ENCODE results near the gene FAM13A.
"Not testable (repeated sequence)": the region's sequence is repeated elsewhere in the genome, so short reads cannot be mapped to it uniquely, and the experiment has no call there.

The FAM13A gene

DNA sequence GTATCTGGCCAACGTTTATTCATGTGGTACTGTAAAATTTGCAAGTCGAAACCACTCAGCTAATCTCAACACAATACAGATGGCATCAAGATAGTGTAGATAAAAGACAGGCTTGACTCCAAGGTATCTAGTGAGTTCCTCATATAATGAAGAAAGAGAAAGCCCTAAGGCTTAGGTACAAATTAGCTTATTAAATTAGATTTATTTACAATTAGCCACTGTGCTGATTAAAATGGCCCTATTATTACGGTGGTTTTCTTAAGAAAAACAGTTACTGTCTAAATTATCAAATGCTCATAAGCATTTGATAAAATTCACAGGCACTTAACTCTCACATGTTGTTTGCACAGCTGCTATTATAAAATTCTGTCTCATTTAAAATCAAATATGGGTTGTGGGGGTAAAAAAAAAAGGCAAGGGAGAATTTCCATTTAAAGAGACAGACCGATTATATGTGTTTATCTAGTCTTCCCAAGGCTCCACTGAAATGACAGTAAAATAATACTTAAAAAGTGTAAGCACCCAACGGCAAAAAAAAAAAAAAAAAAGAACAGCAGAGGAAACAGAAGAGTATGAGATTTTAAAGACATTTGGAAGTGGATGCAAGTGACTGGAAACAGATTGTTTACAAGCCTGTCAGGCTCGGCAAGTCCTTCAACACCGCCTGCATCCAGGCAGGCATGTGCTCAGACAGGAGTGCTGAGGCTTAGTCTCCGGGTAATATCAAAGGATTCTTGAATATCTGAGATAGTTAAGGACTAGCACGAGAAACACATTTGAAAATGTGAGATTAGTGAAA lies 55.1 kb downstream of the FAM13A start:
- in situ Hi-C loops (cut with MboI; ENCODE audit: low sequenced_read_pairs): loop anchor here (25.0 kb wide), 1 partner anchor 465 kb away; no protein-coding TSS in a partner anchor

DNA sequence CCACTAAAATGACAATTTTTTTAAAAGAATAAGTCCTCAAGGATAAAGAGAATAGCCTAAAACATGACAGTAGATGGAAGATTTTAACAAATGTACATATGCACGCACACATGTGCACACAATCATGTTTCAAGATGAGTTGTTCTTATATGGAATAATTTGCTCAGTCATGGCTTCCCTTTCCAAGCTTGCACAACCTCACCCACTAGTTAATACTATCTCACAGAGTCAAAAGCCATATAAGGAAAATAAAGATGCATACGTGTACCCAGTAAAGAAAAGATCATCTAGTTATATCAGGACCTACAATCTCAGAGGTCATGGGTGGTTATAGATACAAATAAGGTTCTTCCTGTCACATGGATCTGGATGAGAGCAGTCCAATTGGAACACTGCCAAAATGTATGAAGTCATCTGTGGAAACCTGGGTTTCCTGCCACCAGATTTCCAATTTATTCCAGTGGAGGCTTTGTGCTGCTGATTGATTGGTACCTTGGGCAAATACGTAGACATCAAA lies 56.1 kb downstream of the FAM13A start:
- in situ Hi-C loops (cut with MboI; ENCODE audit: low sequenced_read_pairs): loop anchor here (25.0 kb wide), 1 partner anchor 464 kb away; no protein-coding TSS in a partner anchor

DNA sequence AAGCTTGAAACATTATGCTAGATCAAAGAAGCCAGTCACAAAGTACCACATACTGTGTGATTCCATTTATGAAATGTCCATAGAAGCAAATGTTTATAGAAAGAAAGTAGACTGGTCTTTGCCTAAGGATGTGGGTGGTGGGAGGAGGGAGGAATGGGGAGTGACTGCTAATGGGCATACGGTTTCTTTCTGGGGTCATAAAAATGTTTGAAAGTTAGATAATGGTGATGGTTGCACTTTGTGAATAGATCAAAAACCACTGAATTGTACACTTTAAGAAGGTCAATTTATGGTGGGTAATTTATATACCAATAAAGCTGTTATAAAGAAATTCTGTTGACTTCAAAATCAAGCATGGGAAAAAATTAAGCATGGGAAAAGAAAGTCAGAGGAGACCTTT lies 56.6 kb downstream of the FAM13A start:
- in situ Hi-C loops (cut with MboI; ENCODE audit: low sequenced_read_pairs): loop anchor here (25.0 kb wide), 1 partner anchor 463 kb away; no protein-coding TSS in a partner anchor

DNA sequence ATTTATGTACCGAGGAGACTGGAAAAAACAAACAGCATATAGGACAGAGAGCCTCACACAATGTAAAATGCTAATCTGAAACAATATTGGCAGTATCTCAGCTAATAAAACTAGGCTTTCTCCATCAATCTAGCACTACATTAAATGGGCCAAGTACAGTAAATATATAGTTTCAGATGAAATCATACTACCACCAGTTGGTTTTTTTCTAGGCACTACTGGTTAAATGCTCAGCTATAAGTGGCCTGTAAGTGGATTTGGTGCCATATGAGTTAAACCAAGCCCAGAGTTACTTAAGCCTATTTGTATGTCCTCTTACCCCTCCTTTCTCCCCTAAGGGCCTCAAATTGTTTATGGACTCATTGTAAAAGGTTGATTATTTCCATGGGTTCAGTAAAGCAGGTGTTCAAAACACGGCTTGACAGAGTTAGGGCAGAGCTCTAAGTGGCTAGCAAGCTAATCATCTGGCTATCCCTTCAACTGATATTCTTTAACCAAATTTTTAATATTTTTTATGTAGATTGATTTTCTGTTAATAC lies 57.5 kb downstream of the FAM13A start:
- in situ Hi-C loops (cut with MboI; ENCODE audit: low sequenced_read_pairs): no loop called here

DNA sequence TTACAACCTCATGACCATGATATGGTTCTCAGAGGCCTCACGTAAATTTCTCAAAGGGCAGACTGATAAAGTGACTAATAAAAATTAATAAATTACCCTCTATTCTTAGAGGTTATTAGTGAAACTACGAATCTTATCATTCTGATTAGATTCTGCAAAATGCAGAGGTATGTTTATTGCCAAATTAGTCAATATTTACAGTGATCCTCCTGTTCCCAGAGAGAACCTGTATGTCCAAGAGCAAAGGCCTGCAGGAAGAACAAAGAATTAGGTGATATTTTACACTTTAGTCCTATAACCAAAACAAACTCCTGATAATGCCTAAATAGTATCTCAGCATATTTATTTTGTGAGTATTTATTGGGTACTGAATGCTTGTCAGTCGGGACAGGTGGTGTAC lies 58.1 kb downstream of the FAM13A start:
- in situ Hi-C loops (cut with MboI; ENCODE audit: low sequenced_read_pairs): no loop called here

DNA sequence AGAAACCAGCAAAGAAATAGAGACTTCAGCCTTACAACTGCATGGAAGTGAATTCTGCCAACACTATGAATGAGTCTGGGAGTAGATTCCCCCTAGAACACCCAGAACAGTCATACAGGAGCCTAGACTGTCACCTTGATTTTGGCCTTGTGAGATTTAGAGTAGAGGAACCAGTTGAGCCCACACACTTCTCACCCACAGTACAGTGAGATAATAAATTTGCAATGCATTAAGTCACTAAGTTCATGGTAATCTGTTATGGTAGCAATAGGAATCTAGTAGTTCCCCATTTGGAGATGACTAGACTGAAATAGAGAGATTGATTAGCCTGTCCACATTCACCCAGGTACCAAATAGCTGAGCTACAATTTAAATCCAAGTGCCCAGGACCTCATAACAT lies 59.0 kb downstream of the FAM13A start:
- in situ Hi-C loops (cut with MboI; ENCODE audit: low sequenced_read_pairs): no loop called here

DNA sequence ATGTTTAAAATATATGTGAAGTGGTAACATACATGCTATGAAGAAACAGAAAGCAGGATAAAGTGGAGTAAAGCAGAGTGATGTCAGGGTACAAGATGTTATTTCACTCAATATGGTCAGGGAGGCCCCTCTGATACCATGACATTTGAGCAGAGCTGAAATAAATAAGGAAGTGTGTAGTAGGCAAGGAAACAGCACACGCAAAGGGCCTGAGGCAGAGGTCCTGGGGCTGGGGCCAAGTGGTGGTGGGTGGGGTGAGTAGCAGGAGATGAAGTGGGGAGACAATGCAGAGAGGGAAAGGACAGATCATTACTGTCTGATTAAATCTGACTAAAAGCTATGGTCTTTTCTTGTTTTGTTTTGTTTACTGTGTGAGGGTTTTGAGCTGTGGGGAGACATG lies 61.1 kb downstream of the FAM13A start:
- in situ Hi-C loops (cut with MboI; ENCODE audit: low sequenced_read_pairs): no loop called here

DNA sequence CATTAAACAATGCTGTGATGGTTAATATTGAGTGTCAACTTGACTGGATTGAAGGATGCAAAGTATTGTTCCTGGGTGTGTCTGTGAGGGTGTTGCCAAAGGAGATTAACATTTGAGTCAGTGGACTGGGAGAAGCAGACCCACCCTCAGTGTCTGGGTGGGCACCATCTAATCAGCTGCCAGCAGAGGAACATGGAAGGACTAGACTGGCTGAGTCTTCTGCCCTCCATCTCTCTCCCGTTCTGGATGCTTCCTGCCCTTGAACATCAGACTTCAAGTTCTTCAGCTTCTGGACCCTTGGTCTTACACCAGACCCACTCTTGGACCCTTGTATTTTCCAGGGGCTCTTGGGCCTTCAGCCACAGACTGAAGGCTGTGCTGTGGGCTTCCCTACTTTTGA lies 61.7 kb downstream of the FAM13A start:
- in situ Hi-C loops (cut with MboI; ENCODE audit: low sequenced_read_pairs): not testable (repeated sequence)

DNA sequence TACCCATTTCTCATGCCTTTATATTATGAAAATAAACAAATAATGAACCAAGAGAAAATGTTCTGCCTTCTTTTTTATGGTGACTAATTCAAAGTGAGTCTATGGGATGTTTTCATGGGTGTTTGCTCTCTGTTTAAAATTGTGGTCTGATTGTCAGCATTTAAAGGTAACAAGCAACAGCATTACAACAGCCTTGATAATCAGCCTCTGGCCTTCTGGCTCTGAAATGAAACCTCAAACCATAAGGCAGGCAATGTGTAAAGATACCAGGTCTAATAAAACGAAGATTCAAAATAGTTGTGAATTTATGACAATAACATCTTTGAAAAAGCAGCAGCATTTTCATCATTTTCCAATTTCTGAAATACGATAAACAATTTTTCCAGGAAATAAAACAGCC lies 63.7 kb downstream of the FAM13A start:
- in situ Hi-C loops (cut with MboI; ENCODE audit: low sequenced_read_pairs): no loop called here

DNA sequence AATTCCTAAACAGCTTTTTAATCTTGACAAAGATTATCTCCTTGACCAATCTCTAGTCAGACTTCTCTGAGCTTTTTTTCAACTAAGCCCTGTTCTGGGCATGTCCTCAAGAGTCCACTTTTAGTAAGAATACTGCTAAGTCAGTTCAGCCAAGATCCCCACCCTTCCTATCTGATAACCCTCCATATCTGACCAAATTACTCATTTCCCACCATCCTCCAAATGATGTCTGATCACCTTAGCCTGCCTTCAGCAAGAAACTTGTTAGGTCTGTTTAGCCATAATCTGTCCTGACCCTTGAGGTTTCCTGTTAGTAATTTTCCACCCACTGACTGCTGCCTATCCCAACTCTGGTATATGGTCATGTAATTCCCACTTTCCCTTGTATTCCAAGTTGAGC lies 65.2 kb downstream of the FAM13A start:
- in situ Hi-C loops (cut with MboI; ENCODE audit: low sequenced_read_pairs): no loop called here

DNA sequence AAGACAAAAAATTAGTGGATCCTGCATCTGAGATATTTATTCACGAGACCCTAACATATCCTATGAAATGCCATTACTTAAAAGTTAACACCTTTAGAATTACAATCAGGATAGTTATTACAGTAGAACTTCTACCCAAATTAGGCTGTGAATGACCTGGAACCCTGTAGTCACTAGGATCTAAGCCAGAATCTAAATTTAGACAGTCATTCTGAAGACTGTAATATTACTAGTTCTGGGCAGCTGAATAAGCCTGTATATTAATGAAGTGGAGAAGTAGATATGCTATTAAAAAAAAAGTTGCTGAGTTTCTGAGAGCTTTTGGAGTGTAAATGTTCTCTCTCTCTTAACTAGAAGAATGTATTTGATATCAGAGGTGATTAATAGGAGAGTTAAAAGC lies 67.0 kb downstream of the FAM13A start:
- in situ Hi-C loops (cut with MboI; ENCODE audit: low sequenced_read_pairs): no loop called here

DNA sequence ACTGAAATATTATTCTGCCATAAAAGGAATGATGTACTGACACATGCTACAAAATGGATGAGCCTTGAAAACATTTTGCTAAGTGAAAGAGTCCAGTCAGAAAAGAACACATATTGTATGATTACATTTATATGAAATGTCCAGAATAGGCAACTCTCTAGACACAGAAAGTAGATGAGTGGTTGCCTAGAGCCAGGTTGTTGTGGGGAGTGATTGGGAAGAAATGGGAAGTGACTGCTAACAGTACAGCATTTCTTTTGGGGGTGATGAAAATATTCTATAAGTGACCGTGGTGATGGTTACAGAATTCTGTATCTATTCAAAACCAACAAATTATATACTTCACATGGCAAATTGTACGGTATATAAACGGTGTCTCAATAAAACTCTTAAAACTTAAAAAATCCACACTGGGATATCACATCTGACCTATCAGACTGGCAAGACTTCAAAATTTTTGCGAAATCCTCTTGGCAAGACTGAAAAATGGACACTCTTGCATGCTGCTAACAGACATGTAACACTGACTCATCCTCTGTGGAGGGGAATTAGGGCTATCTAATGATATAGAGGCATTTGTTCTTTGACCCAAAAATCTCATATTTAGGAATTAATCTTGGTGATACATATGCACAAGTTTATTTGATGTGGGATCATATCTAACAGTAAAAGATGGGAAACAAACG lies 71.8 kb downstream of the FAM13A start:
- in situ Hi-C loops (cut with MboI; ENCODE audit: low sequenced_read_pairs): no loop called here

DNA sequence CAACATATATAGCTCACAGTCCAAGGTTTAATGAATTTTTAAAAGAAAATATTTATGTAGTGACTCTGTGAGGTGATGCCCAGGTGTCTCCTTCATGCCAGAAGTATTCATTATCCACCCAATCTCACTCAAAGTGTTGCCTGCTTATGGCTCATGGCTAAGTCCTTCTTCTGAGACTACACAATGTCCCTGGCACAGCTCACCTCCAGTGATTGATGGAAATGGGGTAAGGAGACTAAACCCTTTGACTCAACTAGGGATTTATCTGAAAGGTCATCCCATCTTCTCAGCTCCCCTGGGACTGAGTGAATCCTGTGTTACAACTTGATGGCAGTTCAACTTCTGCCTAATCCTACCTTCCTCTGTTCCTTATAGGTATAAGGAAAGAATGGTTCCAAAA lies 74.2 kb downstream of the FAM13A start:
- in situ Hi-C loops (cut with MboI; ENCODE audit: low sequenced_read_pairs): no loop called here

DNA sequence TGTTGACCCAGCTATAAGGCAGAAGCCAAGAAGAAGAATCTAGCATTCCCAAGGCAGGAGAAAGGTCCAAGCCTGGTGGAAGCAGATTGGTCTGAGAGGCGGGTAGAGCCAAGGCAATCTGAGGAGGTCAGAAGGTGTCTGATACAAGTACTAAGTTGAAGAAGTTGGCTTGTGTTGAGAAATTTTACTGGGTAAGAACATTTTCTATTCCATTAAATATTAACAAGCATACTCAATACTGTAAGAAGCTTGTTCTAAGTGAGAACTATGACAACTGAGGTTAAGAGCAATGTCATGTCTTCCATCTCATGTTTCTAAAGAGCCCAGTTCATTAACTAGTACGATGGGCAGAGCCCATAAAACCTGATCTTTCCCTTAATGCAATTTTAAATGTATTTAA lies 75.0 kb downstream of the FAM13A start:
- in situ Hi-C loops (cut with MboI; ENCODE audit: low sequenced_read_pairs): no loop called here

DNA sequence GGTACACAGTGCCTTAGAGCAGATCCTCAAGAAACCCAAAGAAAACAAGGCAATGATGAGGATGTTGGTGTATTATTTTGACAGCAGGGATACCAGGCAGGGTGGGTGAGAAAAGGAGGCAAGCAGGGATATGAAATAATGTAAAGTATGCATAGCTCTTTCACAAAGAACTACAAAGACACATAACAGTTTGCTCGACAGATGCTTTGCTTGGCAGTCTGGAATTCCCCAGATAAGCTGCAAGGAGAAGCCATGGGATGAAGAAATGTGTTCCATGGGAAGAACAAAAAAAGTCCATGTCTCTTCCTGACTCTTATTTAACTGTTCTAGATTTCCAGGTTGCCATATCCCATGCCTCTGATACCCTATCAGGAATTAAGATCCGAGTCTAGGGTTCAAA lies 75.4 kb downstream of the FAM13A start:
- in situ Hi-C loops (cut with MboI; ENCODE audit: low sequenced_read_pairs): no loop called here

DNA sequence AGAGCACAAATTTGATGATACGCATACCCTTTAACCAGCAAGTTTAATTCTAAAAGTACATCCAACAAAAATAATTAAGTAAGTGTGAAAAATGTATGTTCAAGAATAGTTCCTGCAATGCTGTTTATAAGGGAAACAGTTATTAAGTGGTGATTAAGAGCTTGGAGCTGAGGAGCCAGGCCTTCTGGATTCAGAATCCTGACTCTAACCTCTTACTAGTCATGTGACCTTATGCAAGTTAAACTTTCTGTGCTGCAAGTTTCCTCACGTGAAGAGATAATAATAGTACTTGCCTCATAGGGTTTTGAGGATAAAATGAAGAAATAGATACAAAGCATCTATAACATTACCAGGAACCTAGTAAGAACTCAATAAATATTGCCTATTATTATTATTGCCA lies 77.7 kb downstream of the FAM13A start:
- in situ Hi-C loops (cut with MboI; ENCODE audit: low sequenced_read_pairs): no loop called here

DNA sequence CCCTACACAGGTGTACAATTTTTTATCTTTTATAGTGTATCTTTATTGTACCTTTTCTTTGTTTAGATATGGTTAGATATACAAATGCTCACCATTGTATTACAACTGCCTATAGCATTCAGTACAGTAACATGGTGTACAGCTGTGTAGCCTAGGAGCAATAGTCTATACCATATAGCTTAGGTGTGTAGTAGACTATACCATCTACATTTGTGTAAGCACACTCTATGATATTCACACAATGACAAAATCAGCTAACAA lies 80.3 kb downstream of the FAM13A start:
- in situ Hi-C loops (cut with MboI; ENCODE audit: low sequenced_read_pairs): no loop called here

DNA sequence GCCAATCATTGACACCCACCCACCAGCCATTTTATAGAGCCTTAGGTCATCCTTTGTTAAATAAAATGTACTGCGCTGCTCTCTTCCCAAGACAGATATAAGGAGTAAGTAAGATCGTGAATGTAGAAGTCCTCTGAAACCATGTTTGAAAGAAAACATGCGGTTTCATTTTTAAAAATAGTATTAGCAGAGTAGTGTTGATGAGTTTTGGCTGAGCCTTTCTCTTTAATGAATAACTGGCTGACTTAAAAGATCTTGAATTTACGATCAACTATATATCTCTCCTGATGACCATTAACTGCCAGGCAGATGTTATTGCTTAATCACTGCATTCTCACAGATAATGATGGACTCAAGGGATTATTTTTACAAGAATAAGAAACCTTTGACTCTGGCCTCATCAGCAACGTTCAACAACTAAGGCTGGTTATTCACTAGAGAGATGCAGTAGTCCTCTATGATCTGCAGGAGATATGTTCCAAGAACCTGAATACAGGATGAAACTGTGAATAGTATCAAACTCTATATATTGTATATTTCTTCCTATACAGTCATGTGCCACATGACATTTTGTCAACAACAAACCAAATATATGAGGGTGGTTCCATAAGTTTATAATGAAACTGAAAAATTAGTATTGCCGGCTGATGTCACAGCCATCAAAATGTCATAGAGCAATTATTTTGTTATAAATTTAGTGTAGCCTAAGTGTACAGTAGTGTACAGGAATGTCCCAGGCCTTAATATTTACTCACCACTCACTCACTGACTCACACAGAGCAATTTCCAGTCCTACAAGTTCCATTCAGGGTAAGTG lies 80.8 kb downstream of the FAM13A start:
- in situ Hi-C loops (cut with MboI; ENCODE audit: low sequenced_read_pairs): no loop called here

DNA sequence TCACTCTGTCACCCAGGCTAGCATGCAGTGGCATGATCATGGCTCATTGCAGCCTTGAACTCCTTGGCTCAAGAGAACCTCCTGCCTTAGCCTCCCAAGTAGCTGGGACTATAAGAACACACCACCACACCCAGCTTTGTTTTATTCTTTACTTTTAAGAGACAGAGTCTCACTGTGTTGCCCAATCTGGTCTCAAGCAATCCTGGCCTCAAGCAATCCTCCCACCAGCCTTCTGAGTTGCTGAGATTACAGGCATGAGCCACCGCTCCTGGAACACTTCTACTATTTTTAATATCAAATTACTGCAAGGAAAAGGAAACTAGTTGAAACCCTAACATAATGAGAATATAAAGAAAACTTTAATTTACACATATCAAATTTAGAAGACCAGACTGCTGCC lies 85.4 kb downstream of the FAM13A start:
- in situ Hi-C loops (cut with MboI; ENCODE audit: low sequenced_read_pairs): no loop called here

DNA sequence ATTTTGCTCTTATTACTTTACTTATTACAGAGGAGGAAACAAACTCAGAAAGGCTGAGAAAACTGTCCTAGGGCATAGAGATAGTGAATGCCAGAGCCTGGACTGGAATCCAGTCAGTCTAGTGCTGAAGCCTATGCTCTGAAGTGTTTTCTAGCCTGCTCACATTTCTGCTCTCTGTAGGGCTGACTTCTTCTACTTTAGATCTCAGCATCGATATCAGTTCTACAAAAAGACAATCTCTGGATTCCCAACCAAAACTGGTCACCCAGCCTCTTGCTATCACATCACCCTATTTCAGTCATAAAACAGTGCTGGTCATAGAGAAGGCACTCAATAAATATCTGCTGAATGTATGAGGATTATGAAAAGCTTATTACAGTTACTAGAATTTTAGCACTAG lies 87.2 kb downstream of the FAM13A start:
- in situ Hi-C loops (cut with MboI; ENCODE audit: low sequenced_read_pairs): no loop called here

DNA sequence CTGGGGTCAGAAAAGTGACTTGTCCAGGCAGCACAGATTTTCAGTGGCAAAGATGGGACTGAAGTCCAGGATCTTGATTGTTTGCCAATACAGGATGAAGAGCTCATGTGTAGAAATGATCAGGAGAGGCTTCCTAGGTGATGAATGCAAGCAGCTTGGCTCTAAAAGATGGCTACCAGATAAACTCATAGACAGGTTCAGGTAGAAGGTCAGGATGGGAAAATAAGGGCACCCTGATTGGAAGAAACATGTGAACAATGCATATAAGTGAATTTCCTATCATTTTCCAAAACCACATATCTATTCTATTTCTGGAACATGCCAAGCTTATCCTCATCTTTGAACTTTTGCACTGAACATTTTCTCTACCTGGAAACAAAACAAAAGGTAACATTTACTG lies 87.7 kb downstream of the FAM13A start:
- in situ Hi-C loops (cut with MboI; ENCODE audit: low sequenced_read_pairs): no loop called here
